ENCODE measurements around the gene MICAL3. TPM values are rescaled to one million over a fixed set of nuclear protein-coding genes. Genes with fewer than 3 reads are reported as not detected.

Gene MICAL3

Small RNAs within 50 kb of the gene (microRNA-seq; reads per million reads assigned to microRNA genes)
- gene MIR3198-1 (not detected), gene MIR648 (not detected)
